Thymus (tissue), 11 donors: ENCODE data around the gene ZNF446. TPM values are rescaled to one million over a fixed set of nuclear protein-coding genes. Genes with fewer than 3 reads are reported as not detected.

ENCODE experiments used
- DNase-seq, 9 donors: peaks; one replicate each; pipeline ENCODE4 v3.0.0-alpha.2; 2013; ENCODE audit warnings: low spot score in 9 of 9, low read depth in 6 of 9, missing footprints in 1 of 9
- H3K27ac ChIP-seq, 2 donors: one replicate each; pipeline ENCODE4 v1.5.1; 2013; ENCODE audit warnings: control low read depth in 1 of 2, low read depth in 1 of 2, low read length in 1 of 2, mild to moderate bottlenecking in 1 of 2, moderate library complexity in 1 of 2
- H3K27me3 ChIP-seq, 2 donors: one replicate each; pipeline ENCODE4 v1.5.1; 2013; ENCODE audit warnings: low read length in 1 of 2; ENCODE audit not compliant: control insufficient read depth in 2 of 2, insufficient read depth in 1 of 2
- H3K36me3 ChIP-seq, 2 donors: one replicate each; pipeline ENCODE4 v1.5.1; 2013; ENCODE audit warnings: low read length in 1 of 2, mild to moderate bottlenecking in 1 of 2, moderate library complexity in 1 of 2; ENCODE audit not compliant: control insufficient read depth in 2 of 2, insufficient read depth in 2 of 2
- H3K4me1 ChIP-seq, 2 donors: one replicate each; pipeline ENCODE4 v1.5.1; 2013; ENCODE audit warnings: low read length in 2 of 2; ENCODE audit not compliant: control insufficient read depth in 2 of 2, insufficient read depth in 2 of 2
- H3K4me3 ChIP-seq, 2 donors: one replicate each; pipeline ENCODE4 v1.5.1; 2013; ENCODE audit warnings: low read length in 2 of 2, control low read depth in 1 of 2, mild to moderate bottlenecking in 1 of 2
- H3K9me3 ChIP-seq, 2 donors: one replicate each; pipeline ENCODE4 v1.5.1; 2013; ENCODE audit warnings: low read length in 1 of 2, mild to moderate bottlenecking in 1 of 2; ENCODE audit not compliant: control insufficient read depth in 2 of 2, insufficient read depth in 1 of 2
- WGBS: extraction: QIAGEN DNeasy Blood & Tissue Kit; methylation state at CpG from one replicate; pipeline ENCODE4 v1.1.7; 2013; 5-methylcytosine and 5-hydroxymethylcytosine counted together
- polyA plus RNA-seq: library from polyadenylated mRNA; stranded (reverse); fragments of 200-250 nt; gene quantifications from one replicate; pipeline ENCODE4 v1.2.3, GENCODE V29; 2013
- total RNA-seq: library from RNA; stranded (reverse); fragments of 120-200 nt; gene quantifications from one replicate; pipeline ENCODE4 v1.2.4, GENCODE V29; 2013
- donor health status: healthy.

ZNF446 gene
- total and polyA plus RNA-seq, 2 donors: 7.0 to 13.5 TPM

GRCh38 chr19:58474997-58475713 is 997 bp upstream of the ZNF446 start:
- Histone ChIP-seq H3K4me3 (peak overlapping the region; percentile 63 to 64), H3K27me3 (no peaks in the 10 kb centered on the region), H3K4me1 (peaks cover 14 to 20% of the 10 kb centered on the region in 2 donors), H3K9me3 (no peaks in the 10 kb centered on the region), H3K36me3 (peaks cover 26 to 35% of the 10 kb centered on the region in 2 donors), H3K27ac (peak overlapping the region; percentile 99)
- WGBS: 30% methylated on average over 27 of the region's 27 CpGs
- DNase-seq: no peak

- peak overlapping the region; percentile 99 for H3K27ac ChIP-seq
- H3K27me3 ChIP-seq: no peaks in the 10 kb centered on the region
- peak overlapping the region; percentile 63 to 64 for H3K4me3 ChIP-seq
- H3K36me3 ChIP-seq: peaks cover 25 to 36% of the 10 kb centered on the region in 2 donors
- peak in 1 of 9 donors; percentile 13 for DNase-seq
- no peaks in the 10 kb centered on the region for H3K9me3 ChIP-seq
- 6% methylated on average over 27 of the region's 27 CpGs for WGBS
- peaks cover 14 to 25% of the 10 kb centered on the region in 2 donors for H3K4me1 ChIP-seq
Observed at GRCh38 chr19:58476498-58477015, 405 bp downstream of the ZNF446 start.

- Histone ChIP-seq H3K36me3 (peaks cover 20 to 30% of the 10 kb centered on the region in 2 donors), H3K4me3 (peak overlapping the region in 1 of 2 donors; percentile 63), H3K9me3 (no peaks in the 10 kb centered on the region), H3K27ac (peak overlapping the region; percentile 99), H3K27me3 (no peaks in the 10 kb centered on the region), H3K4me1 (peaks cover 14 to 29% of the 10 kb centered on the region in 2 donors)
- no peak for DNase-seq
- 93% methylated on average over 15 of the region's 15 CpGs for WGBS
Observed at GRCh38 chr19:58477130-58477529, 978 bp downstream of the ZNF446 start.

- Histone ChIP-seq H3K27ac (no peak overlapping the region), H3K4me3 (no peak overlapping the region), H3K9me3 (no peaks in the 10 kb centered on the region), H3K4me1 (peaks cover 17 to 35% of the 10 kb centered on the region in 2 donors), H3K27me3 (no peaks in the 10 kb centered on the region), H3K36me3 (peaks cover 13 to 23% of the 10 kb centered on the region in 2 donors)
- no peak for DNase-seq
- 100% methylated on average over 1 of the region's 1 CpG for WGBS
Observed at GRCh38 chr19:58477871-58478270, 1.7 kb downstream of the ZNF446 start.

GRCh38 chr19:58479303-58479702 is 3.2 kb downstream of the ZNF446 start:
- no peaks in the 10 kb centered on the region for H3K9me3 ChIP-seq
- WGBS: 91% methylated on average over 7 of the region's 7 CpGs
- H3K36me3 ChIP-seq: peaks cover 6 to 13% of the 10 kb centered on the region in 2 donors

GRCh38 chr19:58479736-58480480 is 3.8 kb downstream of the ZNF446 start:
- no peaks in the 10 kb centered on the region for H3K9me3 ChIP-seq
- no peak for DNase-seq
- no peak overlapping the region for H3K27ac ChIP-seq
- WGBS: 94% methylated on average over 28 of the region's 28 CpGs
- peaks cover 16 to 38% of the 10 kb centered on the region in 2 donors for H3K4me1 ChIP-seq
- no peaks in the 10 kb centered on the region for H3K27me3 ChIP-seq
- no peak overlapping the region for H3K4me3 ChIP-seq
- H3K36me3 ChIP-seq: peaks cover 6 to 13% of the 10 kb centered on the region in 2 donors

More at GRCh38 chr19:58479303-58479702, 3.2 kb downstream of the ZNF446 start:
- Histone ChIP-seq H3K4me1 (peaks cover 17 to 41% of the 10 kb centered on the region in 2 donors), H3K27ac (no peak overlapping the region), H3K4me3 (no peak overlapping the region), H3K27me3 (no peaks in the 10 kb centered on the region)
- no peak for DNase-seq

- Histone ChIP-seq H3K27me3 (no peaks in the 10 kb centered on the region), H3K27ac (no peak overlapping the region), H3K4me3 (no peak overlapping the region), H3K36me3 (peaks cover 6 to 13% of the 10 kb centered on the region in 2 donors), H3K4me1 (peaks cover 11 to 33% of the 10 kb centered on the region in 2 donors), H3K9me3 (no peaks in the 10 kb centered on the region)
- no peak for DNase-seq
- WGBS: 96% methylated on average over 20 of the region's 20 CpGs
Observed at GRCh38 chr19:58480481-58480830, 4.3 kb downstream of the ZNF446 start.

- DNase-seq: no peak
- Histone ChIP-seq H3K9me3 (no peaks in the 10 kb centered on the region), H3K4me1 (peaks cover 10 to 33% of the 10 kb centered on the region in 2 donors), H3K4me3 (no peak overlapping the region), H3K27me3 (no peaks in the 10 kb centered on the region), H3K27ac (no peak overlapping the region), H3K36me3 (peaks cover 6 to 13% of the 10 kb centered on the region in 2 donors)
- WGBS: 94% methylated on average over 2 of the region's 2 CpGs
Observed at GRCh38 chr19:58480831-58481230, 4.7 kb downstream of the ZNF446 start.

GRCh38 chr19:58482372-58482771 is 6.2 kb downstream of the ZNF446 start:
- Histone ChIP-seq H3K4me1 (peaks cover 3 to 22% of the 10 kb centered on the region in 2 donors), H3K36me3 (peaks cover 6 to 13% of the 10 kb centered on the region in 2 donors), H3K27me3 (no peaks in the 10 kb centered on the region), H3K9me3 (no peaks in the 10 kb centered on the region), H3K27ac (peak overlapping the region; percentile 78 to 84), H3K4me3 (no peak overlapping the region)
- DNase-seq: peak in 5 of 9 donors; percentile 28 to 79 (median 63)
- 32% methylated on average over 7 of the region's 7 CpGs for WGBS
